OCI-LY1 (cell line): ENCODE measurements around the gene TMOD2.

ENCODE experiments used
- CTCF ChIP-seq: fragments of 200-600 bp; sonication (generic), shearing (Covaris generic); IDR thresholded peaks from 2 replicates; pipeline ENCODE4 v1.5.1; 2017; ENCODE audit warnings: mild to moderate bottlenecking, antibody characterized with exemption, low read length, moderate library complexity, mixed read lengths
- EZH2 ChIP-seq: fragments of 200-600 bp; sonication (generic), shearing (Covaris generic); IDR thresholded peaks from 2 replicates; pipeline ENCODE4 v1.8.0; 2017; ENCODE audit warnings: borderline replicate concordance, mixed run types, mild to moderate bottlenecking, antibody characterized with exemption, low read length, moderate library complexity, mixed read lengths

DNA sequence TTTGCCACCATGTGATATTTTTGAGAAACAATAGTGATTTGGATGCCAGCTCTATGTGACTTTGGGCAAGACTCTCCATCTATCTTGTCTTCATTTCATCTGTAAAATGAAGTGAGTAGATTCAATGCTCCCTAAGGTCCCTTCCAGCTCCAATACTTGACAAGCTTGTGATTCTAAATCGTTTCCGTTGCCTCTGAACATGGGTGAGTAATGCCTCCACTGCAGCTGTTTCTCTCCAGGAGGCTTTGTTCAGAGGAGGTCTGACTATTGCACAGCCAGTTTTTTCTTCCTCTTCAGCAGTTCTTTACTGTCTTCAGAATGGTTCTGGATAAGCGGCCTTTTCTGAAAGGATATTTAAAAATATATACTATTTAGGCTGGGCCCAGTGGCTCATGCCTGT is 63.2 kb downstream of the TMOD2 start:
- TF ChIP-seq CTCF (no peak), EZH2 (no peak)
